WTC11 (cell line): ENCODE data around the gene NHERF1.

Source experiments
- E2F5 ChIP-seq: sonication (generic); formaldehyde crosslinking; IDR thresholded peaks from 2 replicates; pipeline ENCODE4 v1.8.1; 2022; ENCODE audit warnings: mild to moderate bottlenecking, moderate library complexity, missing genetic modification reagents
- FOXJ3 ChIP-seq: sonication (generic); formaldehyde crosslinking; IDR thresholded peaks from 2 replicates; pipeline ENCODE4 v1.9.0; 2021; ENCODE audit warnings: missing genetic modification reagents, mild to moderate bottlenecking, borderline replicate concordance
- USF2 ChIP-seq: sonication (generic); formaldehyde crosslinking; IDR thresholded peaks from 2 replicates; pipeline ENCODE4 v1.8.1; 2023; ENCODE audit warnings: mild to moderate bottlenecking, missing genetic modification reagents, moderate library complexity
- ZMAT4 ChIP-seq: fragments of 250-450 bp; sonication (Bioruptor Pico); IDR thresholded peaks from 2 replicates; pipeline ENCODE4 v1.9.0; 2021; ENCODE audit warnings: mild to moderate bottlenecking
- ZSCAN18 ChIP-seq: fragments of 250-450 bp; sonication (Bioruptor Pico); IDR thresholded peaks from 2 replicates; pipeline ENCODE4 v2.1.2; 2022; ENCODE audit warnings: mild to moderate bottlenecking, moderate library complexity
- TF ChIP-seq, protein P1 (sequence below): fragments of 200-600 bp; IDR thresholded peaks from 2 replicates; pipeline ENCODE4 v1.8.0; 2022; ENCODE audit warnings: antibody characterized with exemption
- TF ChIP-seq, protein P2 (sequence below): sonication (generic); formaldehyde crosslinking; IDR thresholded peaks from 2 replicates; pipeline ENCODE4 v1.8.0; 2022; ENCODE audit warnings: mild to moderate bottlenecking, missing genetic modification reagents

GRCh38 chr17:74798239-74798707, 49.8 kb downstream of the NHERF1 start:
- no peak for TF ChIP-seq ZMAT4
- TF ChIP-seq, protein P1, sequence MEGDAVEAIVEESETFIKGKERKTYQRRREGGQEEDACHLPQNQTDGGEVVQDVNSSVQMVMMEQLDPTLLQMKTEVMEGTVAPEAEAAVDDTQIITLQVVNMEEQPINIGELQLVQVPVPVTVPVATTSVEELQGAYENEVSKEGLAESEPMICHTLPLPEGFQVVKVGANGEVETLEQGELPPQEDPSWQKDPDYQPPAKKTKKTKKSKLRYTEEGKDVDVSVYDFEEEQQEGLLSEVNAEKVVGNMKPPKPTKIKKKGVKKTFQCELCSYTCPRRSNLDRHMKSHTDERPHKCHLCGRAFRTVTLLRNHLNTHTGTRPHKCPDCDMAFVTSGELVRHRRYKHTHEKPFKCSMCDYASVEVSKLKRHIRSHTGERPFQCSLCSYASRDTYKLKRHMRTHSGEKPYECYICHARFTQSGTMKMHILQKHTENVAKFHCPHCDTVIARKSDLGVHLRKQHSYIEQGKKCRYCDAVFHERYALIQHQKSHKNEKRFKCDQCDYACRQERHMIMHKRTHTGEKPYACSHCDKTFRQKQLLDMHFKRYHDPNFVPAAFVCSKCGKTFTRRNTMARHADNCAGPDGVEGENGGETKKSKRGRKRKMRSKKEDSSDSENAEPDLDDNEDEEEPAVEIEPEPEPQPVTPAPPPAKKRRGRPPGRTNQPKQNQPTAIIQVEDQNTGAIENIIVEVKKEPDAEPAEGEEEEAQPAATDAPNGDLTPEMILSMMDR, result no peak
- TF ChIP-seq E2F5 (CRISPR knock-in tag), result no peak
- TF ChIP-seq, protein P2, sequence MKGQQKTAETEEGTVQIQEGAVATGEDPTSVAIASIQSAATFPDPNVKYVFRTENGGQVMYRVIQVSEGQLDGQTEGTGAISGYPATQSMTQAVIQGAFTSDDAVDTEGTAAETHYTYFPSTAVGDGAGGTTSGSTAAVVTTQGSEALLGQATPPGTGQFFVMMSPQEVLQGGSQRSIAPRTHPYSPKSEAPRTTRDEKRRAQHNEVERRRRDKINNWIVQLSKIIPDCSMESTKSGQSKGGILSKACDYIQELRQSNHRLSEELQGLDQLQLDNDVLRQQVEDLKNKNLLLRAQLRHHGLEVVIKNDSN (CRISPR knock-in tag), result no peak
- TF ChIP-seq ZSCAN18 (CRISPR knock-in tag), result no peak
- TF ChIP-seq FOXJ3 (CRISPR knock-in tag), result no peak
- TF ChIP-seq USF2 (CRISPR knock-in tag), result no peak
